Heart right ventricle (tissue), 16 donors: Measurements from ENCODE around the gene ELOVL3. TPM values are rescaled to one million over a fixed set of nuclear protein-coding genes. Genes with fewer than 3 reads are reported as not detected.

Source experiments
- ATAC-seq, 8 donors: fragments of 200-7000 bp; cut with Tn5 transposase; one replicate each; pipeline ENCODE4 v1.9.1; 2020; ENCODE audit warnings: mild to moderate bottlenecking in 8 of 8, moderate library complexity in 8 of 8, moderate number of reproducible peaks in 1 of 8
- DNase-seq, 2 donors: peaks; one replicate each; pipeline ENCODE4 v3.0.0-alpha.2; 2020
- H3K27ac ChIP-seq, 10 donors: fragments of 200-600 bp; sonication (generic) in 2 of 10; one replicate each; pipeline versions ENCODE4 v1.5.0 to v1.8.0; 2020 to 2022; ENCODE audit warnings: mild to moderate bottlenecking in 3 of 10
- H3K27me3 ChIP-seq, 7 donors: fragments of 200-600 bp; one replicate each; pipeline ENCODE4 v1.8.0; 2021 to 2022; ENCODE audit warnings: mild to moderate bottlenecking in 2 of 7
- H3K36me3 ChIP-seq, 9 donors: fragments of 200-600 bp; sonication (generic) in 1 of 9; one replicate each; pipeline versions ENCODE4 v1.5.0 to v1.8.0; 2020 to 2022; ENCODE audit warnings: mild to moderate bottlenecking in 2 of 9
- H3K4me1 ChIP-seq, 9 donors: fragments of 200-600 bp; sonication (generic) in 1 of 9; one replicate each; pipeline versions ENCODE4 v1.5.0 to v1.8.0; 2020 to 2022; ENCODE audit warnings: mild to moderate bottlenecking in 4 of 9
- H3K4me3 ChIP-seq, 10 donors: fragments of 200-600 bp; sonication (generic) in 2 of 10; one replicate each; pipeline versions ENCODE4 v1.5.0 to v1.8.0; 2020 to 2022; ENCODE audit warnings: mild to moderate bottlenecking in 7 of 10, moderate library complexity in 2 of 10
- H3K9me3 ChIP-seq, 11 donors: fragments of 200-600 bp in 10 of 11; sonication (generic) in 2 of 11; one replicate each; pipeline versions ENCODE4 v1.5.0 to v1.8.0; 2013 to 2022; ENCODE audit warnings: mild to moderate bottlenecking in 2 of 11, control low read depth in 1 of 11, moderate library complexity in 1 of 11
- WGBS, 2 donors: extraction: QIAGEN DNeasy Blood & Tissue Kit; methylation state at CpG; one replicate each; pipeline ENCODE4 v1.1.7; 2013; ENCODE audit warnings: inconsistent platforms in 1 of 2; 5-methylcytosine and 5-hydroxymethylcytosine counted together
- intact Hi-C, 10 donors: fragments of 100-400 bp; cut with DNase I; formaldehyde crosslinking; loops; one replicate each; pipeline versions ENCODE4 v1.11.1 to v1.14.2; 2022
- polyA plus RNA-seq, 2 donors: library from polyadenylated mRNA; stranded (reverse); fragments of 200-250 nt; gene quantifications; one replicate each; pipeline ENCODE4 v1.2.3, GENCODE V29; 2013
- total RNA-seq, 10 donors: library from RNA; stranded (reverse); fragmentation: NEBNext Ultra II Directional in 3 of 10; extraction: Animal tissue kit (Norgen Biotek cat#: 25700) in 3 of 10; gene quantifications; one replicate each; pipeline versions ENCODE4 v1.2.1 to v1.2.4, GENCODE V29; 2021 to 2023
- TF ChIP-seq, protein P1 (sequence below), 9 donors: fragments of 200-600 bp; sonication (generic) in 2 of 9; IDR thresholded peaks; one replicate each; pipeline versions ENCODE4 v1.5.0 to v1.8.0; 2021 to 2022; ENCODE audit warnings: antibody characterized with exemption in 9 of 9, mild to moderate bottlenecking in 5 of 9, moderate library complexity in 1 of 9
- donor health status: Arrhythmogenic right ventricular cardiomyopathy.
- donor health status: ischemic (EF 13 %, LVEDD 7.1; RV severe dilation, severe dysfunction).
- donor health status: healthy with polysubstance abuse.
- donor health status: DM: no; HTN: yes; CAD: no.
- donor health status: DM: no; HTN: no; CAD: no.
- donor health status: ischemic (EF 25% LVEDD 6.9; RV normal size, moderate dysfunction).
- donor health status: ischemic (EF 25% LVEDD 5.7; RV mildly dilated, moderate dysfunction).
- donor health status: healthy.
- donor health status: DM: yes; HTN: yes; CAD: no.
- donor health status: Ischemic cardiomyopathy.
- donor health status: ischemic (EF 35%, LVEDD 5.7; RV mildly dilated, moderate dysfunction).
- donor health status: nonischemic (EF 11% LVEDD 7.7; RV severe dilation, severe dysfunction).
- donor health status: DM: yes; HTN: yes; CAD: no.
- donor health status: PGD.
- donor health status: ischemic (EF 29% LVEDD 5.4; RV normal size, mild dysfunction).
- donor health status: nonischemic (EF 23%, LVEDD 6.1; RV moderate dilation, normal function).

ELOVL3 gene
- total and polyA plus RNA-seq, 12 donors, result 0.22 to 0.45 (median 0.27) TPM; not detected in 8

DNA sequence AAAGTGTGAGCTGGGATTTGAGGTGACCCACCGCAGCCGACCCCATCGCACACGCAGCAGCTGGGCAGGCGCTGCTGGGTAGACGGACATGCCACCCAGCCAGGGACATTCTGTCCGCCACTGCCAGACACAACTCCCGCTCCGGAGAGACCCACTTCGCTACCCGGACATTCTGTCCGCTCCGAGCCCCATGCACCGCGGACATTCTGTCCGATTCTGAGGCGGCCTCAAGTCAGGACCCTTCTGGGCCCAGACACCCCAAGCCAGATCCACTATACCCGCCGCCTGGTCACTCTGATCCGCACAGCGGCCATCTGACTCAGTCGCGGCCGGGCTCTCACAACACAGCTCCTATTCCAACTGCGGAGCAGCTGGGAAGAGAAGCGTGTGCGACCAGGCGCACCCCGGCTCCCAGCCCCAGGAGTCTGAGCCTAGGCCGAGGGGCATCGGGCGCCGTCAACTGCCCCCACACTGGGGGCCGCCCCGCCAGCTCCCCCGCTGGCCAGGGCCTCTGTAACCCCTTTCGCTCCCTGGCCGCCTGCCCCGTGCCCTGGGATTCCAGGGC, 14.4 kb downstream of the ELOVL3 start:
- H3K4me3 ChIP-seq, result peak overlapping the region; percentile 36 to 79 (median 61)
- H3K9me3 ChIP-seq, result no peaks in the 10 kb centered on the region
- intact Hi-C loops, result no loop called here
- TF ChIP-seq, protein P1, sequence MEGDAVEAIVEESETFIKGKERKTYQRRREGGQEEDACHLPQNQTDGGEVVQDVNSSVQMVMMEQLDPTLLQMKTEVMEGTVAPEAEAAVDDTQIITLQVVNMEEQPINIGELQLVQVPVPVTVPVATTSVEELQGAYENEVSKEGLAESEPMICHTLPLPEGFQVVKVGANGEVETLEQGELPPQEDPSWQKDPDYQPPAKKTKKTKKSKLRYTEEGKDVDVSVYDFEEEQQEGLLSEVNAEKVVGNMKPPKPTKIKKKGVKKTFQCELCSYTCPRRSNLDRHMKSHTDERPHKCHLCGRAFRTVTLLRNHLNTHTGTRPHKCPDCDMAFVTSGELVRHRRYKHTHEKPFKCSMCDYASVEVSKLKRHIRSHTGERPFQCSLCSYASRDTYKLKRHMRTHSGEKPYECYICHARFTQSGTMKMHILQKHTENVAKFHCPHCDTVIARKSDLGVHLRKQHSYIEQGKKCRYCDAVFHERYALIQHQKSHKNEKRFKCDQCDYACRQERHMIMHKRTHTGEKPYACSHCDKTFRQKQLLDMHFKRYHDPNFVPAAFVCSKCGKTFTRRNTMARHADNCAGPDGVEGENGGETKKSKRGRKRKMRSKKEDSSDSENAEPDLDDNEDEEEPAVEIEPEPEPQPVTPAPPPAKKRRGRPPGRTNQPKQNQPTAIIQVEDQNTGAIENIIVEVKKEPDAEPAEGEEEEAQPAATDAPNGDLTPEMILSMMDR (IDR thresholded peaks at IDR 0.05), result no peak
- H3K27me3 ChIP-seq, result peaks cover 0 to 64% (median 0%) of the 10 kb centered on the region in 7 donors
- H3K4me1 ChIP-seq, result peaks cover 3 to 34% (median 24%) of the 10 kb centered on the region in 9 donors
- H3K27ac ChIP-seq, result peak overlapping the region in 4 of 10 donors; percentile 6 to 38 (median 18)
- H3K36me3 ChIP-seq, result no peaks in the 10 kb centered on the region
- DNase-seq (peak in 1 of 2 donors; percentile 29), ATAC-seq (no peak)
- WGBS, 2 donors, result 19 to 20% methylated on average over 39 of the region's 39 CpGs

DNA sequence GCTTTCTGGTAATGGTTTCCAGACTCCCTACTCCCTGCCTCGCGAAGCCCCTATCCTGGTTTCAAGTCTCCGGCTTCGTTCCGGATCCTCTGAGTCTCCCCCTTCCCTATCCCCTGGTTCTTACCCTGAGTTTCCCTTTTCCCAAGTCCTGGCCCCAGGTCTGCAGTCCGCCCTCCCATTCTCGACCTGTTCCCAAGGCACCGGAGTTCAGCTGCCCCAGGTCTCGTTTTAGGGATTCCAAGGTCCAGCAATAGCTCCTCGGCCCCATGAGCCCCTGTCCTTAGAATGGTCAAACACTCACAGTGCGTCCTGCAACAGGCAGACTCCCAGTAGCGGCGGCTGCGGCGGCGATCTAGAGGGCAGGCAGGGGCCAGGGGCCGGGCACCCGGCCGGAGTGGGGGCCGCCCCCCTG, 14.9 kb downstream of the ELOVL3 start:
- peak in 1 of 8 donors; percentile 8 for ATAC-seq

DNA sequence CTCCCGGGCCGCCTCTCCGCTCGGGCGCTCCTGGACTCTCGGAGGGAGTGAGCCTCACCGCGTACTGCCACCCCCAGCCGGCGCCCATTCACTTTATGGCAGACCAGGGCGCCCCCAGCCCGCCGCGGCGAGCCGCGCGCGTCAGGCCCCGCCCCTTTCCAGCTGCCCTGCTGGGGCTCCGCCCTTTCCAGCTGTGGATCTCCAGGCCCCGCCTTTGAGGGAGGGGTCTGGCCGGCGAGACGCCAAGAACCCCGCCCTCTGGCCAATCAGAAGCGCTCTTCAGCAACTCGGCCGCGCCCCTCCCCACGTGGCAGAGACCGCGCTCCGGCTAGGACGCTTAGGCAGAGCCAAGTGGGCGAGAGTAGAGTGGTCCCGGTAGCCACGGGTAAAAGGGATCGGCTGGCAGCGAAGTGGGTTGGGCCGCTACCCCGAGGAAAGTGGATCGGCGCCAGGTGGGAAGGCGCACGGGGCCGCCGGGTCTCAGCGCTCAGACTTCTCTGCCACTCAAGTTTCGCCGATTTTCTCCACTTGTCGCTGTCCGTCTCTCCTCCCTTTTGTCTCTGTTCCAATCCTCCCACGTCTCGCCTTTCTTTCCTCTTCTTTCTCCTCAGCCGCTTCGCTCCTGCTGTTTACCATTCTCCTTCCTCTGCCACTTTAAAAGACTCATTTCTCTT, 15.5 kb downstream of the ELOVL3 start, which contains the start of gene PITX3:
Gene PITX3, minus strand, starts transcription at position 69 of the 674 bp plus-strand sequence. CDS start 9,432 bp downstream, outside the sequence.
- 0 to 2% methylated on average over 53 to 57 of the region's 57 CpGs for WGBS, 2 donors
- intact Hi-C loops, result no loop called here
- Histone ChIP-seq H3K27ac (peak within 1 kb of the TSS in 5 of 10 donors; percentile 6 to 38 (median 28)), H3K27me3 (peaks cover 0 to 55% (median 0%) of the 10 kb centered on the region in 7 donors), H3K9me3 (no peaks in the 10 kb centered on the region), H3K36me3 (no peaks in the 10 kb centered on the region), H3K4me3 (peak within 1 kb of the TSS; percentile 36 to 79 (median 61)), H3K4me1 (peaks cover 4 to 40% (median 32%) of the 10 kb centered on the region in 9 donors)
- peak; percentile 76 to 82 (median 78) for ATAC-seq
- peak; percentile 93 to 95 for DNase-seq
- TF ChIP-seq, protein P1 (IDR thresholded peaks at IDR 0.05), result peak in 1 of 9 donors; percentile 38

More for the DNA sequence above, 14.9 kb downstream of the ELOVL3 start:
- H3K9me3 ChIP-seq, result no peaks in the 10 kb centered on the region
- H3K27ac ChIP-seq, result peak overlapping the region in 5 of 10 donors; percentile 6 to 38 (median 28)
- TF ChIP-seq, protein P1 (IDR thresholded peaks at IDR 0.05), result no peak
- WGBS, 2 donors, result 1% methylated on average over 18 to 20 of the region's 20 CpGs
- peaks cover 3 to 35% (median 27%) of the 10 kb centered on the region in 9 donors for H3K4me1 ChIP-seq
- H3K27me3 ChIP-seq, result peaks cover 0 to 61% (median 0%) of the 10 kb centered on the region in 7 donors
- H3K36me3 ChIP-seq, result no peaks in the 10 kb centered on the region
- H3K4me3 ChIP-seq, result peak overlapping the region; percentile 36 to 79 (median 61)
- DNase-seq, result no peak
- intact Hi-C loops, result no loop called here

DNA sequence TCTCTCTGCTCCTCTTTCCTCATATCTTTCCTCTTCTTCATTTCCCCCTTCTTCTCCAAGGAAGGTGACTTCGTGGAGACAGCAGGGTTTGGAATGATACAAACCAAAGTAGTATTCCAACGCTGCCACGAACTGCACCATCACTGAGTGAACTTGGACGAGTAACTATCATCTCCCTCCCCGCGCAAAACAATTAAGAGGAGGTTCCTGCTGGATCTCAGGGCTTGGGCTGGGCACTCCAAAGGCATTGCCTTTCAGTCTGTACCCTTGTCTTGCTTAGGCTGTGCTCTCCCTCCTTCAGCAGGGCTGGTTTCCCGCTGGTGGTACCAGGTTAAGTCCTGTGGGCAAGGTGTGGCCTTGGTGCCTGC, 16.0 kb downstream of the ELOVL3 start:
- ATAC-seq (no peak), DNase-seq (no peak)
- H3K27me3 ChIP-seq, result peaks cover 0 to 50% (median 0%) of the 10 kb centered on the region in 7 donors
- H3K9me3 ChIP-seq, result no peaks in the 10 kb centered on the region
- intact Hi-C loops, result no loop called here
- peaks cover 7 to 45% (median 37%) of the 10 kb centered on the region in 9 donors for H3K4me1 ChIP-seq
- H3K36me3 ChIP-seq, result no peaks in the 10 kb centered on the region
- H3K4me3 ChIP-seq, result peak overlapping the region; percentile 36 to 79 (median 61)
- H3K27ac ChIP-seq, result peak overlapping the region in 1 of 10 donors; percentile 6
- 18 to 21% methylated on average over 7 of the region's 7 CpGs for WGBS, 2 donors
- TF ChIP-seq, protein P1 (IDR thresholded peaks at IDR 0.05), result no peak
